Esophagus squamous epithelium (tissue), 4 donors: Measurements from ENCODE around the gene AGFG1.

ENCODE experiments used
- CTCF ChIP-seq, 6 experiments: fragments of 450-650 bp in 4 of 6; fragments of 200-600 bp in 2 of 6; sonication (generic) in 2 of 6; IDR thresholded peaks; one replicate each; pipeline ENCODE4 v1.5.1; 2016 to 2019; ENCODE audit warnings: antibody characterized with exemption in 6 of 6, mild to moderate bottlenecking in 4 of 6, moderate library complexity in 4 of 6
- POLR2A ChIP-seq, 4 donors: fragments of 450-650 bp; IDR thresholded peaks; one replicate each; pipeline ENCODE4 v1.6.1; 2017; ENCODE audit warnings: antibody characterized with exemption in 4 of 4, mild to moderate bottlenecking in 4 of 4, moderate library complexity in 3 of 4

GRCh38 chr2:227453810-227454209 is 18.1 kb upstream of the AGFG1 start:
- TF ChIP-seq CTCF (IDR thresholded peaks at IDR 0.05) = no peak
- TF ChIP-seq POLR2A (IDR thresholded peaks at IDR 0.05) = no peak
